GM04504 (cell line): Measurements from ENCODE around the gene PNMA6E.

Experiments used
- DNase-seq: peaks from one replicate; pipeline ENCODE4 v3.0.0-alpha.2; 2012; ENCODE audit warnings: low read depth

The PNMA6E gene

GRCh38 chrX:153435845-153436244 is 34.7 kb upstream of the PNMA6E start:
- no peak for DNase-seq

- DNase-seq = no peak
Measured at GRCh38 chrX:153434801-153435200, 33.7 kb upstream of the PNMA6E start.

- no peak for DNase-seq
Measured at GRCh38 chrX:153433781-153434285, 32.7 kb upstream of the PNMA6E start.

- DNase-seq = no peak
Measured at GRCh38 chrX:153433161-153433680, 32.1 kb upstream of the PNMA6E start.

GRCh38 chrX:153430796-153431195 is 29.6 kb upstream of the PNMA6E start:
- no peak for DNase-seq

- DNase-seq = no peak
Measured at GRCh38 chrX:153426204-153426603, 25.1 kb upstream of the PNMA6E start.

- DNase-seq = no peak
Measured at GRCh38 chrX:153423652-153424051, 22.5 kb upstream of the PNMA6E start.

- DNase-seq = no peak
Measured at GRCh38 chrX:153421856-153422255, 20.7 kb upstream of the PNMA6E start.

GRCh38 chrX:153420851-153421599 is 19.9 kb upstream of the PNMA6E start:
- no peak for DNase-seq

GRCh38 chrX:153417637-153418036 is 16.5 kb upstream of the PNMA6E start:
- DNase-seq = no peak

- DNase-seq = no peak
Measured at GRCh38 chrX:153416781-153417450, 15.8 kb upstream of the PNMA6E start.

GRCh38 chrX:153414856-153415510 is 13.8 kb upstream of the PNMA6E start:
- DNase-seq = peak; percentile 6

- DNase-seq = no peak
Measured at GRCh38 chrX:153413731-153414130, 12.6 kb upstream of the PNMA6E start.

- no peak for DNase-seq
Measured at GRCh38 chrX:153412746-153413720, 11.9 kb upstream of the PNMA6E start.

- DNase-seq = no peak
Measured at GRCh38 chrX:153411988-153412574, 10.9 kb upstream of the PNMA6E start.

GRCh38 chrX:153411255-153411987 is 10.3 kb upstream of the PNMA6E start, which contains the start of gene ZFP92:
TSS of gene ZFP92 (plus strand) at chrX:153411472. CDS start at chrX:153418323, 6,851 bp downstream.
- no peak for DNase-seq

- DNase-seq = no peak
Measured at GRCh38 chrX:153410888-153411254, 9.7 kb upstream of the PNMA6E start.

- DNase-seq = no peak
Measured at GRCh38 chrX:153410373-153410772, 9.2 kb upstream of the PNMA6E start.

GRCh38 chrX:153409414-153410101 is 8.4 kb upstream of the PNMA6E start:
- no peak for DNase-seq

GRCh38 chrX:153408871-153409351 is 7.8 kb upstream of the PNMA6E start:
- DNase-seq = no peak
